NT2/D1 (cell line): ENCODE results near the gene EPN3.

Experiments
- DNase-seq: peaks from one replicate; pipeline ENCODE4 v3.0.0-alpha.2; 2011; ENCODE audit warnings: low read depth, low spot score
- H3K27me3 ChIP-seq: 2 replicates; pipeline ENCODE4 v1.6.0; 2011; ENCODE audit warnings: mild to moderate bottlenecking; ENCODE audit not compliant: insufficient read length, insufficient read depth
- H3K36me3 ChIP-seq: 2 replicates; pipeline ENCODE4 v1.6.1; 2011; ENCODE audit warnings: mild to moderate bottlenecking, low read length, mixed read lengths; ENCODE audit not compliant: insufficient read depth, insufficient read length
- H3K4me1 ChIP-seq: 2 replicates; pipeline ENCODE4 v1.5.1; 2011; ENCODE audit not compliant: insufficient read depth, insufficient read length
- H3K4me3 ChIP-seq: 2 replicates; pipeline ENCODE4 v1.5.1; 2011; ENCODE audit warnings: low read depth; ENCODE audit not compliant: insufficient read length
- H3K9ac ChIP-seq: 2 replicates; pipeline ENCODE4 v1.6.0; 2011; ENCODE audit warnings: low read depth; ENCODE audit not compliant: insufficient read length
- H3K9me3 ChIP-seq: 2 replicates; pipeline ENCODE4 v1.5.1; 2011; ENCODE audit warnings: mild to moderate bottlenecking, low read length; ENCODE audit not compliant: insufficient read depth
- SUZ12 ChIP-seq: IDR thresholded peaks from 2 replicates; pipeline ENCODE4 v1.6.1; 2011; ENCODE audit not compliant: insufficient read length, insufficient read depth; ENCODE audit errors: extremely low read depth
- YY1 ChIP-seq: IDR thresholded peaks from 2 replicates; pipeline ENCODE4 v1.6.1; 2011; ENCODE audit not compliant: insufficient read length, insufficient read depth
- ZNF274 ChIP-seq: IDR thresholded peaks from 2 replicates; pipeline ENCODE4 v1.6.1; 2011; ENCODE audit warnings: mild to moderate bottlenecking, low read depth, low read length

EPN3 gene

GRCh38 chr17:50572541-50572940 lies 40.0 kb downstream of the EPN3 start:
- H3K27me3 ChIP-seq = no peaks in the 10 kb centered on the region
- no peaks in the 10 kb centered on the region for H3K36me3 ChIP-seq
- TF ChIP-seq SUZ12 = no peak
- no peak for TF ChIP-seq ZNF274
- no peak for TF ChIP-seq YY1

GRCh38 chr17:50573866-50574611 lies 41.5 kb downstream of the EPN3 start:
- no peaks in the 10 kb centered on the region for H3K27me3 ChIP-seq
- H3K9me3 ChIP-seq = no peaks in the 10 kb centered on the region
- no peak overlapping the region for H3K4me3 ChIP-seq
- H3K9ac ChIP-seq = no peak overlapping the region
- TF ChIP-seq ZNF274 (no peak), YY1 (no peak), SUZ12 (no peak)
- peaks cover 17% of the 10 kb centered on the region for H3K4me1 ChIP-seq
- no peak for DNase-seq
- H3K36me3 ChIP-seq = no peaks in the 10 kb centered on the region

More at GRCh38 chr17:50572541-50572940, 40.0 kb downstream of the EPN3 start:
- H3K9ac ChIP-seq = no peak overlapping the region
- no peak overlapping the region for H3K4me3 ChIP-seq
- H3K9me3 ChIP-seq = no peaks in the 10 kb centered on the region
- H3K4me1 ChIP-seq = peaks cover 28% of the 10 kb centered on the region
- no peak for DNase-seq

GRCh38 chr17:50575581-50576210 lies 43.2 kb downstream of the EPN3 start:
- no peak for TF ChIP-seq SUZ12
- TF ChIP-seq YY1 = no peak
- no peak for TF ChIP-seq ZNF274
- no peak overlapping the region for H3K4me3 ChIP-seq
- no peaks in the 10 kb centered on the region for H3K36me3 ChIP-seq
- H3K4me1 ChIP-seq = peaks cover 19% of the 10 kb centered on the region
- no peaks in the 10 kb centered on the region for H3K9me3 ChIP-seq
- no peak overlapping the region for H3K9ac ChIP-seq
- DNase-seq = no peak
- H3K27me3 ChIP-seq = no peaks in the 10 kb centered on the region

- no peak for DNase-seq
- no peak for TF ChIP-seq SUZ12
- no peak for TF ChIP-seq ZNF274
- TF ChIP-seq YY1 = no peak
- H3K36me3 ChIP-seq = no peaks in the 10 kb centered on the region
- H3K27me3 ChIP-seq = no peaks in the 10 kb centered on the region
- peaks cover 16% of the 10 kb centered on the region for H3K4me1 ChIP-seq
- no peaks in the 10 kb centered on the region for H3K9me3 ChIP-seq
- H3K9ac ChIP-seq = no peak overlapping the region
- no peak overlapping the region for H3K4me3 ChIP-seq
Observed at GRCh38 chr17:50576864-50577263, 44.3 kb downstream of the EPN3 start.

GRCh38 chr17:50577451-50577954 lies 45.0 kb downstream of the EPN3 start:
- Histone ChIP-seq H3K9me3 (no peaks in the 10 kb centered on the region), H3K36me3 (no peaks in the 10 kb centered on the region), H3K9ac (no peak overlapping the region), H3K4me3 (no peak overlapping the region), H3K27me3 (no peaks in the 10 kb centered on the region), H3K4me1 (peaks cover 16% of the 10 kb centered on the region)
- no peak for TF ChIP-seq ZNF274
- no peak for DNase-seq

GRCh38 chr17:50578173-50578572 lies 45.6 kb downstream of the EPN3 start:
- Histone ChIP-seq H3K4me3 (no peak overlapping the region), H3K4me1 (peaks cover 16% of the 10 kb centered on the region), H3K9me3 (no peaks in the 10 kb centered on the region), H3K9ac (no peak overlapping the region), H3K27me3 (no peaks in the 10 kb centered on the region), H3K36me3 (no peaks in the 10 kb centered on the region)
- no peak for TF ChIP-seq ZNF274
- DNase-seq = no peak

GRCh38 chr17:50579399-50579798 lies 46.9 kb downstream of the EPN3 start:
- TF ChIP-seq YY1 = no peak
- TF ChIP-seq ZNF274 = no peak
- TF ChIP-seq SUZ12 = no peak
- no peak overlapping the region for H3K4me3 ChIP-seq

More at GRCh38 chr17:50579399-50579798, 46.9 kb downstream of the EPN3 start:
- Histone ChIP-seq H3K27me3 (no peaks in the 10 kb centered on the region), H3K9ac (no peak overlapping the region), H3K4me1 (peaks cover 23% of the 10 kb centered on the region), H3K36me3 (no peaks in the 10 kb centered on the region), H3K9me3 (no peaks in the 10 kb centered on the region)
- DNase-seq = no peak
